GM12875 (cell line): ENCODE data around the gene KCNH6.

Experiments
- H3K4me3 ChIP-seq: one replicate; pipeline ENCODE4 v1.5.1; 2011; ENCODE audit warnings: low read depth, low read length, control low read depth
- TF ChIP-seq, protein P1 (sequence below): IDR thresholded peaks from 2 replicates; pipeline ENCODE4 v1.5.1; 2011; ENCODE audit warnings: low read depth, mild to moderate bottlenecking, control low read depth, inconsistent platforms, low read length, moderate library complexity, borderline replicate concordance; ENCODE audit not compliant: insufficient read depth

KCNH6 gene

DNA sequence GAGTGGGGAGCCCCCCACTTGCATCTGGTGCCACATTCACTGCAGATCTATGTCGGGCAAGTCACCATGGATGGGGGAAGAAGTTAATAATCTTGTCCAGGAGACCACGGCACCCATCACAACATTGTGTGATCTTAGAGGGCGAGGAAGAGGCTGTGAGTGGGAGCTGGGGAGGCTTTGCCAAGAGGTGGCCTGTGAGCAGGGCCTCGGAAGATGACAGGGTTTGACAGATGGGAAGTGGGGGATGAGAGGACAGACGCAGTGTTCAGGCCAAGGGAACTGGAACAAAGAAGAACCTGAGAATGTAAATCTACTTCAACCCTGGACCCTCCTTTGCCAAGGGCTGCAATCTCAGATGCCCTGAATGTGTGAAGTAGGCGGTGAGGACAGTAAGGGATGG lies 33.9 kb upstream of the KCNH6 start:
- TF ChIP-seq, protein P1, sequence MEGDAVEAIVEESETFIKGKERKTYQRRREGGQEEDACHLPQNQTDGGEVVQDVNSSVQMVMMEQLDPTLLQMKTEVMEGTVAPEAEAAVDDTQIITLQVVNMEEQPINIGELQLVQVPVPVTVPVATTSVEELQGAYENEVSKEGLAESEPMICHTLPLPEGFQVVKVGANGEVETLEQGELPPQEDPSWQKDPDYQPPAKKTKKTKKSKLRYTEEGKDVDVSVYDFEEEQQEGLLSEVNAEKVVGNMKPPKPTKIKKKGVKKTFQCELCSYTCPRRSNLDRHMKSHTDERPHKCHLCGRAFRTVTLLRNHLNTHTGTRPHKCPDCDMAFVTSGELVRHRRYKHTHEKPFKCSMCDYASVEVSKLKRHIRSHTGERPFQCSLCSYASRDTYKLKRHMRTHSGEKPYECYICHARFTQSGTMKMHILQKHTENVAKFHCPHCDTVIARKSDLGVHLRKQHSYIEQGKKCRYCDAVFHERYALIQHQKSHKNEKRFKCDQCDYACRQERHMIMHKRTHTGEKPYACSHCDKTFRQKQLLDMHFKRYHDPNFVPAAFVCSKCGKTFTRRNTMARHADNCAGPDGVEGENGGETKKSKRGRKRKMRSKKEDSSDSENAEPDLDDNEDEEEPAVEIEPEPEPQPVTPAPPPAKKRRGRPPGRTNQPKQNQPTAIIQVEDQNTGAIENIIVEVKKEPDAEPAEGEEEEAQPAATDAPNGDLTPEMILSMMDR, result no peak
- H3K4me3 ChIP-seq, result no peak overlapping the region

DNA sequence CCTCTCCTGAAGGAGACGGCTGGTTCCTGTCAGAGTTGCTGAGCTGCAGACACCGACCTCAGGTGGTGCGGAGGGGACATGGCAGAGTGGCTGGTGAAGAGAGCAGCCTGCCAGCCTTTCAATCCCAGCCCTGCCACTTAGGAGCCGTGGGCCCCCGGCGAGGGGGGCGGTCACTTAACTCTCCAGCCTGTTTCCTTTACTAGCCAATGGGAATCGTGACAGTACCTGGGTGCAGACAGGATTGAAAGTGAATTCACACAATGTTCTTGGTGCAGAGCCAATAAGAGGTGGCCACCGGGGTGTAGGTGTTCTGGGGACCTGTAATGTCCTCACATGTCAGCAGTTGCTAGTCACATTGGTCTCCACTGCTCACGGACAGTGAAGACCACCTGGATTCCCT lies 32.8 kb upstream of the KCNH6 start:
- no peak overlapping the region for H3K4me3 ChIP-seq
- TF ChIP-seq, protein P1, result no peak

DNA sequence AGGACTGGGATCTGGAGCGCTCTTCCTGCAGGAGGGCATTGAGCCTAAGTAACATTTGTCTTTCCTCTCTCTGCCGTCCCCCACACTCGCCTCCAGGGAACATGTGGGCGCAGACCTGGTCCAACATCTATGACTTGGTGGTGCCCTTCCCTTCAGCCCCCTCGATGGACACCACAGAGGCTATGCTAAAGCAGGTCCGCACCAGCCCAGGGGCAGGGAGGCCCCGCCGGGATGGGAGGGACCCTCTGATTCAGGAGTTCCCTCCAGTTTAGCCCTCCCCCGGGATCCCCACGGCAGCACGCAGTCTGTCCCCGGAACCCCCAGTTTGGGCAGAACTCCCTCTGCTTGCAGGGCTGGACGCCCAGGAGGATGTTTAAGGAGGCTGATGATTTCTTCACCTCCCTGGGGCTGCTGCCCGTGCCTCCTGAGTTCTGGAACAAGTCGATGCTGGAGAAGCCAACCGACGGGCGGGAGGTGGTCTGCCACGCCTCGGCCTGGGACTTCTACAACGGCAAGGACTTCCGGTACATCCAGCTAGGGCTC lies 32.2 kb upstream of the KCNH6 start:
- TF ChIP-seq, protein P1, result no peak
- no peak overlapping the region for H3K4me3 ChIP-seq

GRCh38 chr17:63491413-63491812 lies 31.7 kb upstream of the KCNH6 start:
- TF ChIP-seq, protein P1, result no peak
- H3K4me3 ChIP-seq, result no peak overlapping the region

DNA sequence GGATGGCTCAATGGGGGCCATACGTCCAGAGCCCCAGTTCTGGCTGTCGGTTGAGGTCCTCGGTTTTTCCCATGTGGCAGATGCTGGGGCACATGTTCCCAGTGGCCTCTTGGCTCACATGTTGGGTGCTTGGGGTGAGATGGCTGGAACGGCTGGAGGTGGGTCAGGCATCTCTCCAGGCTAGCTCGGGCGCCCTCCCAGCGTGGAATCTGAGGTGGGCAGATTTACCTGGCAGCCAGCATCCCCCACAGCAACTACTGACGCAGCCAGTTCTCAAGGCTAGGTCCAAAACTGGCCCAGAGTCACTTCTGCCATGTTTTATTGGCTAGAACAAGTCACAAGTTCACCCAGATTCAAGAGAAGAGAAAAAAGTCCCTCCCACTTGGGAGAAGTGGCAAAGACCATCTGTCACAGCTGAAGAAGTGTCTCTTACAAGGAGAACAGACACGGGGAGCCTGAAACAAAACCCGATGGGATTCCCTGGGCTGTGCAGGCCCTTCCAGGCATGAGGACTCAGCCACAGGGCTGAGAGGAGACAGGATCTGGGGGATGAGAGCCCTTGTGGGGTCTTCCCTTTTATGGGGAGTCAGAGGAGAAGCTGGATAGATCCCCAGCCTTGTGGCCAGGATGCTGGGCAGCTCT lies 31.1 kb upstream of the KCNH6 start:
- no peak overlapping the region for H3K4me3 ChIP-seq
- TF ChIP-seq, protein P1, result no peak

GRCh38 chr17:63492940-63493339 lies 30.2 kb upstream of the KCNH6 start:
- TF ChIP-seq, protein P1, result no peak
- H3K4me3 ChIP-seq, result no peak overlapping the region

DNA sequence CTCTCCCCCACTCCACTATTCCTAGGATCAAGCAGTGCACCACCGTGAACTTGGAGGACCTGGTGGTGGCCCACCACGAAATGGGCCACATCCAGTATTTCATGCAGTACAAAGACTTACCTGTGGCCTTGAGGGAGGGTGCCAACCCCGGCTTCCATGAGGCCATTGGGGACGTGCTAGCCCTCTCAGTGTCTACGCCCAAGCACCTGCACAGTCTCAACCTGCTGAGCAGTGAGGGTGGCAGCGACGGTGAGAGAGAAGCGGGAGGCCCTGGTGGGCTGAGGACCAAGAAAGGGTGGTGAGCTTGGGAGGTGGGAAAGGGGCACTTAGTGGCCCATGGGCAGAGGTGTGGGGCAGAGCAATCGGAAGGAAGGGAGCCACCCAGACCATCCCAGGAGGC lies 29.7 kb upstream of the KCNH6 start:
- H3K4me3 ChIP-seq, result no peak overlapping the region

More for the DNA sequence above, 29.7 kb upstream of the KCNH6 start:
- TF ChIP-seq, protein P1, result no peak
